Measurements from ENCODE around the gene EHBP1.

DNA sequence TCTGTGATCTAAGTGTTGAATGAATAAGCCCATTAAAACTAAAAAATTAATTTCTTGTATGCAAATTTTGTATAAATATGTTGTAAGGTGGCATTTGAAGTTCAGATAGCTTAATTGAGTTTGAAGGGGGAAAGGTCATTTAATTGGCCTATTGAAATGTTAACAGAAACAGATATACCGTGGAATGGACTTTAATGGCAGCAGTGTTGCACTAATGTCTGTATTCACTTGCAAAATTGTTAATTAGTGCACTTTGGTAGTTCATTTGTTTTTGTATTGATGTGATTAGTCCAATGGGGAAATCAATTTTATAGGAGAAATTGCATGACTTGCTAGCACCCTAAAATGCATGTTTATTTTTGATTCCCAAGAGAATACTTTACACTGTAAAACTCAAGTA is 303.3 kb downstream of the EHBP1 start:
- TF ChIP-seq, protein P1, sequence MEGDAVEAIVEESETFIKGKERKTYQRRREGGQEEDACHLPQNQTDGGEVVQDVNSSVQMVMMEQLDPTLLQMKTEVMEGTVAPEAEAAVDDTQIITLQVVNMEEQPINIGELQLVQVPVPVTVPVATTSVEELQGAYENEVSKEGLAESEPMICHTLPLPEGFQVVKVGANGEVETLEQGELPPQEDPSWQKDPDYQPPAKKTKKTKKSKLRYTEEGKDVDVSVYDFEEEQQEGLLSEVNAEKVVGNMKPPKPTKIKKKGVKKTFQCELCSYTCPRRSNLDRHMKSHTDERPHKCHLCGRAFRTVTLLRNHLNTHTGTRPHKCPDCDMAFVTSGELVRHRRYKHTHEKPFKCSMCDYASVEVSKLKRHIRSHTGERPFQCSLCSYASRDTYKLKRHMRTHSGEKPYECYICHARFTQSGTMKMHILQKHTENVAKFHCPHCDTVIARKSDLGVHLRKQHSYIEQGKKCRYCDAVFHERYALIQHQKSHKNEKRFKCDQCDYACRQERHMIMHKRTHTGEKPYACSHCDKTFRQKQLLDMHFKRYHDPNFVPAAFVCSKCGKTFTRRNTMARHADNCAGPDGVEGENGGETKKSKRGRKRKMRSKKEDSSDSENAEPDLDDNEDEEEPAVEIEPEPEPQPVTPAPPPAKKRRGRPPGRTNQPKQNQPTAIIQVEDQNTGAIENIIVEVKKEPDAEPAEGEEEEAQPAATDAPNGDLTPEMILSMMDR (IDR thresholded peaks at IDR 0.05) = no peak
- TF ChIP-seq POLR2A (IDR thresholded peaks at IDR 0.05) = no peak

Data from uterus (tissue), 2 donors.